Panc1 (cell line): ENCODE data around the gene DCHS1. TPM values are rescaled to one million over a fixed set of nuclear protein-coding genes. Genes with fewer than 3 reads are reported as not detected.

ENCODE experiments used
- ATAC-seq: fragments of 200-7000 bp; cut with Tn5 transposase; 2 replicates; pipeline ENCODE4 v1.9.1; 2020; ENCODE audit warnings: mild to moderate bottlenecking, moderate library complexity
- BruUV-seq: library from RNA; stranded (reverse); fragments of 400-500 nt; replicated peaks from 2 replicates; lab custom pipeline; 2021; lab: Mats Ljungman, UMichigan
- CTCF ChIA-PET: fragments of 300-600 bp; sonication (Branson Sonifier 250); formaldehyde crosslinking; loops from one replicate; lab custom pipeline; 2022; ENCODE audit warnings: antibody characterized with exemption; lab: Charles Lee
- POLR2A ChIA-PET: fragments of 300-600 bp; sonication (Branson Sonifier 250); formaldehyde crosslinking; loops from one replicate; lab custom pipeline; 2022; ENCODE audit warnings: antibody characterized with exemption; lab: Charles Lee
- DNase-seq: peaks from one replicate; pipeline ENCODE4 v3.0.0-alpha.2; 2010; ENCODE audit warnings: low read depth, low spot score
- H3K27ac ChIP-seq: 2 replicates; pipeline ENCODE4 v1.5.1; 2011; ENCODE audit warnings: mild to moderate bottlenecking, low read length, inconsistent platforms
- H3K27me3 ChIP-seq: fragments of 200-500 bp; sonication (Bioruptor generic); 2 replicates; pipeline ENCODE4 v1.6.0; 2014; ENCODE audit warnings: low read length, inconsistent platforms; ENCODE audit not compliant: control insufficient read depth, insufficient read depth
- H3K36me3 ChIP-seq: fragments of 200-500 bp; sonication (Bioruptor generic); 2 replicates; pipeline ENCODE4 v1.5.1; 2014; ENCODE audit warnings: inconsistent platforms, mild to moderate bottlenecking, low read length, moderate library complexity; ENCODE audit not compliant: control insufficient read depth, insufficient read depth
- H3K4me1 ChIP-seq: 2 replicates; pipeline ENCODE4 v1.5.1; 2011; ENCODE audit warnings: inconsistent platforms, mild to moderate bottlenecking, low read length, moderate library complexity; ENCODE audit not compliant: control insufficient read depth, insufficient read depth
- H3K4me3 ChIP-seq, 2 experiments: 2 replicates each; pipeline ENCODE4 v1.5.1; 2011 to 2012; ENCODE audit warnings: low read depth in 2 of 2, low read length in 2 of 2, mild to moderate bottlenecking in 2 of 2, inconsistent platforms in 1 of 2, moderate library complexity in 1 of 2
- H3K9me3 ChIP-seq: fragments of 200-500 bp; sonication (Bioruptor generic); 2 replicates; pipeline ENCODE4 v1.5.1; 2014; ENCODE audit warnings: low read depth, mild to moderate bottlenecking, inconsistent platforms, low read length, moderate library complexity; ENCODE audit not compliant: control insufficient read depth, insufficient read depth
- POLR2AphosphoS5 ChIP-seq: IDR thresholded peaks from 2 replicates; pipeline ENCODE4 v1.6.1; 2012; ENCODE audit warnings: mild to moderate bottlenecking, low read depth, low read length, moderate library complexity
- SIN3A ChIP-seq: IDR thresholded peaks from 2 replicates; pipeline ENCODE4 v1.6.1; 2012; ENCODE audit warnings: low read depth, mild to moderate bottlenecking, low read length, moderate library complexity, borderline replicate concordance; ENCODE audit not compliant: insufficient read depth
- in situ Hi-C: cut with HindIII; loops from 2 replicates; pipeline ENCODE4 v1.10.0; 2016; ENCODE audit warnings: low sequenced_read_pairs, low pct_unique_long_range_greater_than_20kb
- intact Hi-C: fragments of 100-400 bp; cut with micrococcal nuclease; formaldehyde crosslinking; loops from one replicate; pipeline ENCODE4 v1.10.0; 2022; ENCODE audit not compliant: unreplicated experiment
- total RNA-seq: library from RNA; stranded (reverse); gene quantifications from one replicate; pipeline ENCODE4 v1.2.1, GENCODE V29; 2021; ENCODE audit not compliant: unreplicated experiment
- TF ChIP-seq, protein P1 (sequence below): fragments of 450-650 bp; IDR thresholded peaks from 2 replicates; pipeline ENCODE4 v1.5.1; 2017; ENCODE audit warnings: mild to moderate bottlenecking
- TF ChIP-seq, protein P2 (sequence below), 2 experiments: IDR thresholded peaks; 2 replicates each; pipeline ENCODE4 v1.6.1; 2011 to 2012; ENCODE audit warnings: low read depth in 2 of 2, control low read depth in 1 of 2, low read length in 1 of 2, mild to moderate bottlenecking in 1 of 2, moderate library complexity in 1 of 2; ENCODE audit not compliant: insufficient read depth in 1 of 2

The DCHS1 gene
- total RNA-seq, 1 experiment from 2014 or later, result 2.2 TPM

DNA sequence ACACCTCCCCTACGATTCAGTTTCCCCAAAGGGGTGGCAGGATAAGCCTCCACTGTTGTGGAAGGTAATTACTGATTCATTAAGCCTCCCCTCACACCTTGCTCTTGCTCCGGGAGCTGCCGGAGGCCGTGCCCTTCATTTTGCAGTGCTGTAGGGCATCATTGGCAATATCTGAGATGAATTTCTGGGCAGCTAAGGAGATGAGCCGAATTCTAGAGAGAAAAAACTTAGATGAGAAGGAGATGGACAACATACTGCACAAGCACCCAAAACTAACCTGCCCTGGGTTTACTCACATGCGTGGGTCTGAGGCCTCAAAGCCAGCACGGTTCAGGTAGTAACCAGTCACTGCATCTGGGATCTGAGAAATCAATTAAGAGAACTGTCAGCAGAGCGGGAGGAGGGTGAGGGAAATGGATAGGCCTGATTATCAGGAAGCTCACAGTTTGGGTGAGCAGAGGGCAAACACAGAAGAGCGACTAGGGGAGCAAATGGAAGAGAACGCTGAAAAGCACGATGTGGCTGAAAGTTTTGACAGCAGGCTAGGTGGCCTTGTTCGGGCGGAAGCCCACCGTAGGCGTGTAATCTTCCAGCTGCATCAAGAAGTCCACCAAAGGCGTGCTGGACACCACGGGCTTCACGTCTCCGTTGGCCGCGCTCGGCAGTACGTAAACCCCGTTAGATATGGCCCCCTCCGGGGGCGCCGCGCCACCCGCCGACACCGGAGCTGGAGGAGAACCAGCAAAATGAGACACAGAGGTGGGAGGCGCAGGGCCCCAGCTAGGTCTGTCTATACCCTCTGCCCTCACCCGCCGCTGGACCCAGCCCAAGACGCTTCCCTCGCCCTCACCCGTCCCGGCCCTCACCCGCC lies 44.3 kb downstream of the DCHS1 start:
- H3K27ac ChIP-seq, result peak overlapping the region; percentile 87
- peaks cover 29% of the 10 kb centered on the region for H3K36me3 ChIP-seq
- no peaks in the 10 kb centered on the region for H3K27me3 ChIP-seq
- H3K4me1 ChIP-seq, result peaks cover 39% of the 10 kb centered on the region
- peak overlapping the region; percentile 57 to 94 for H3K4me3 ChIP-seq
- ChIA-PET CTCF (interaction anchor here (1.0 to 1.8 kb wide), 2 partner anchors 24 to 72 kb away, joined by 3 to 4 read pairs; partner anchors contain the start of gene MRPL17), POLR2A (interaction anchor here (0.5 to 0.6 kb wide), 2 partner anchors 66 to 232 kb away, joined by 3 to 4 read pairs; no protein-coding TSS in a partner anchor)
- in situ Hi-C loops, result no loop called here
- BruUV-seq, result TSS peak; percentile 64
- ATAC-seq, result peak; percentile 52
- intact Hi-C loops, result loop anchor here (5.0 kb wide), 1 partner anchor 71 kb away; the partner anchor contains the start of gene MRPL17
- H3K9me3 ChIP-seq, result no peaks in the 10 kb centered on the region
- no peak; the same call in 1 of the 2 replicates for TF ChIP-seq POLR2AphosphoS5
- 0 out of 2 replicates have a peak, but pooled peaks have one; percentile 27 for TF ChIP-seq SIN3A
- no peak for DNase-seq

DNA sequence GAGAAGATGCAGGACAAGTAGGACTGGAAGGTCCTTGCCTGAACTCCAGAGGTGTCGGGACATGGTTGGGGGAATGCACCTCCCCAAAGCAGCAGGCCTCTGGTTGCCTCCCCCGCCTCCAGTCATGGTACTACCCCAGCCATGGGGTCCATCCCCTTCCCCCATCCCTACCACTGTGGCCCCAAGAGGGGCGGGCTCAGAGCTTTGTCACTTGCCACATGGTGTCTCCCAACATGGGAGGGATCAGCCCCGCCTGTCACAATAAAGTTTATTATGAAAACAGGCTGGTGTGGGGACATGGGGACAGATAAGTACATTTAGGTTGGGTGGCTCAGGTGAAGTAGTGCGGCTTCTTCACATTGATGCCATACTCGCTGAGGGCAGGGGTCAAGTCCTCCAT lies 45.0 kb downstream of the DCHS1 start:
- ChIA-PET POLR2A (no interaction called here), CTCF (no interaction called here)
- BruUV-seq, result no TSS peak
- peaks cover 29% of the 10 kb centered on the region for H3K36me3 ChIP-seq
- peak overlapping the region; percentile 57 to 94 for H3K4me3 ChIP-seq
- H3K27ac ChIP-seq, result peak overlapping the region; percentile 87
- H3K9me3 ChIP-seq, result no peaks in the 10 kb centered on the region
- intact Hi-C loops (loop anchor here (5.0 kb wide), 1 partner anchor 72 kb away; the partner anchor contains the start of gene MRPL17), in situ Hi-C loops (no loop called here)
- DNase-seq (no peak), ATAC-seq (no peak)
- peaks cover 46% of the 10 kb centered on the region for H3K4me1 ChIP-seq
- TF ChIP-seq, protein P1, sequence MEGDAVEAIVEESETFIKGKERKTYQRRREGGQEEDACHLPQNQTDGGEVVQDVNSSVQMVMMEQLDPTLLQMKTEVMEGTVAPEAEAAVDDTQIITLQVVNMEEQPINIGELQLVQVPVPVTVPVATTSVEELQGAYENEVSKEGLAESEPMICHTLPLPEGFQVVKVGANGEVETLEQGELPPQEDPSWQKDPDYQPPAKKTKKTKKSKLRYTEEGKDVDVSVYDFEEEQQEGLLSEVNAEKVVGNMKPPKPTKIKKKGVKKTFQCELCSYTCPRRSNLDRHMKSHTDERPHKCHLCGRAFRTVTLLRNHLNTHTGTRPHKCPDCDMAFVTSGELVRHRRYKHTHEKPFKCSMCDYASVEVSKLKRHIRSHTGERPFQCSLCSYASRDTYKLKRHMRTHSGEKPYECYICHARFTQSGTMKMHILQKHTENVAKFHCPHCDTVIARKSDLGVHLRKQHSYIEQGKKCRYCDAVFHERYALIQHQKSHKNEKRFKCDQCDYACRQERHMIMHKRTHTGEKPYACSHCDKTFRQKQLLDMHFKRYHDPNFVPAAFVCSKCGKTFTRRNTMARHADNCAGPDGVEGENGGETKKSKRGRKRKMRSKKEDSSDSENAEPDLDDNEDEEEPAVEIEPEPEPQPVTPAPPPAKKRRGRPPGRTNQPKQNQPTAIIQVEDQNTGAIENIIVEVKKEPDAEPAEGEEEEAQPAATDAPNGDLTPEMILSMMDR, result no peak
- TF ChIP-seq SIN3A (0 out of 2 replicates have a peak, but pooled peaks have one; percentile 25), POLR2AphosphoS5 (no peak; the same call in 1 of the 2 replicates)
- TF ChIP-seq, protein P2, sequence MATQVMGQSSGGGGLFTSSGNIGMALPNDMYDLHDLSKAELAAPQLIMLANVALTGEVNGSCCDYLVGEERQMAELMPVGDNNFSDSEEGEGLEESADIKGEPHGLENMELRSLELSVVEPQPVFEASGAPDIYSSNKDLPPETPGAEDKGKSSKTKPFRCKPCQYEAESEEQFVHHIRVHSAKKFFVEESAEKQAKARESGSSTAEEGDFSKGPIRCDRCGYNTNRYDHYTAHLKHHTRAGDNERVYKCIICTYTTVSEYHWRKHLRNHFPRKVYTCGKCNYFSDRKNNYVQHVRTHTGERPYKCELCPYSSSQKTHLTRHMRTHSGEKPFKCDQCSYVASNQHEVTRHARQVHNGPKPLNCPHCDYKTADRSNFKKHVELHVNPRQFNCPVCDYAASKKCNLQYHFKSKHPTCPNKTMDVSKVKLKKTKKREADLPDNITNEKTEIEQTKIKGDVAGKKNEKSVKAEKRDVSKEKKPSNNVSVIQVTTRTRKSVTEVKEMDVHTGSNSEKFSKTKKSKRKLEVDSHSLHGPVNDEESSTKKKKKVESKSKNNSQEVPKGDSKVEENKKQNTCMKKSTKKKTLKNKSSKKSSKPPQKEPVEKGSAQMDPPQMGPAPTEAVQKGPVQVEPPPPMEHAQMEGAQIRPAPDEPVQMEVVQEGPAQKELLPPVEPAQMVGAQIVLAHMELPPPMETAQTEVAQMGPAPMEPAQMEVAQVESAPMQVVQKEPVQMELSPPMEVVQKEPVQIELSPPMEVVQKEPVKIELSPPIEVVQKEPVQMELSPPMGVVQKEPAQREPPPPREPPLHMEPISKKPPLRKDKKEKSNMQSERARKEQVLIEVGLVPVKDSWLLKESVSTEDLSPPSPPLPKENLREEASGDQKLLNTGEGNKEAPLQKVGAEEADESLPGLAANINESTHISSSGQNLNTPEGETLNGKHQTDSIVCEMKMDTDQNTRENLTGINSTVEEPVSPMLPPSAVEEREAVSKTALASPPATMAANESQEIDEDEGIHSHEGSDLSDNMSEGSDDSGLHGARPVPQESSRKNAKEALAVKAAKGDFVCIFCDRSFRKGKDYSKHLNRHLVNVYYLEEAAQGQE (IDR thresholded peaks at IDR 0.05; ENCODE audit: insufficient read depth in 1 of 2, low read depth in 2 of 2, low read length in 1 of 2), result no peak
- no peaks in the 10 kb centered on the region for H3K27me3 ChIP-seq
